Naive B cell (primary cell): Measurements from ENCODE around the gene VSIR. TPM values are rescaled to one million over a fixed set of nuclear protein-coding genes. Genes with fewer than 3 reads are reported as not detected.

ENCODE experiments used
- ATAC-seq, 2 donors: fragments of 150-1000 bp; cut with Tn5 transposase; 2 replicates each; pipeline ENCODE4 v1.10.0; 2021; ENCODE audit warnings: low read depth in 2 of 2, mild to moderate bottlenecking in 2 of 2, moderate library complexity in 2 of 2
- DNase-seq: peaks from one replicate; pipeline ENCODE4 v3.0.0; 2022
- H3K27ac Mint-ChIP-seq, 6 donors: one replicate each; pipeline ENCODE4 v1.8.0; 2020 to 2022; ENCODE audit warnings: mild to moderate bottlenecking in 6 of 6, mixed read lengths in 6 of 6, moderate library complexity in 5 of 6, inconsistent platforms in 2 of 6
- H3K27me3 Mint-ChIP-seq, 3 donors: one replicate each; pipeline ENCODE4 v1.8.0; 2021 to 2022; ENCODE audit warnings: mixed read lengths in 3 of 3, mild to moderate bottlenecking in 1 of 3
- H3K36me3 Mint-ChIP-seq, 2 donors: one replicate each; pipeline ENCODE4 v1.8.0; 2020 to 2022; ENCODE audit warnings: mixed read lengths in 2 of 2, inconsistent platforms in 1 of 2, mild to moderate bottlenecking in 1 of 2
- H3K4me1 Mint-ChIP-seq, 3 donors: one replicate each; pipeline ENCODE4 v1.8.0; 2020 to 2022; ENCODE audit warnings: mixed read lengths in 3 of 3, inconsistent platforms in 1 of 3, mild to moderate bottlenecking in 1 of 3, moderate library complexity in 1 of 3
- H3K4me3 Mint-ChIP-seq, 8 donors: one replicate each; pipeline ENCODE4 v1.8.0; 2020 to 2022; ENCODE audit warnings: mild to moderate bottlenecking in 8 of 8, mixed read lengths in 8 of 8, moderate library complexity in 8 of 8, inconsistent platforms in 2 of 8
- H3K9me3 Mint-ChIP-seq, 7 donors: one replicate each; pipeline ENCODE4 v1.8.0; 2020 to 2022; ENCODE audit warnings: mixed read lengths in 7 of 7, mild to moderate bottlenecking in 5 of 7, inconsistent platforms in 2 of 7, moderate library complexity in 1 of 7
- polyA plus RNA-seq, 6 donors: library from polyadenylated mRNA; unstranded; fragments of 300-500 nt; fragmentation: Illumina TruSeq; gene quantifications; one replicate each; pipeline ENCODE4 v1.2.3, GENCODE V29; 2021; ENCODE audit warnings: low read depth in 6 of 6

VSIR gene
- polyA plus RNA-seq, 6 donors from 2014 or later, result 59.8 to 84.3 (median 64.0) TPM

GRCh38 chr10:71718165-71718698 is 55.1 kb downstream of the VSIR start:
- DNase-seq (no peak), ATAC-seq (no peak)
- Mint-ChIP-seq H3K27ac (peak overlapping the region in 1 of 6 donors; percentile 20), H3K27me3 (peaks cover 11 to 29% (median 17%) of the 10 kb centered on the region in 3 donors), H3K4me1 (peaks cover 21 to 26% (median 21%) of the 10 kb centered on the region in 3 donors), H3K4me3 (no peak overlapping the region), H3K36me3 (no peaks in the 10 kb centered on the region), H3K9me3 (no peaks in the 10 kb centered on the region)

GRCh38 chr10:71717551-71717951 is 55.8 kb downstream of the VSIR start:
- no peak for ATAC-seq
- H3K4me3 Mint-ChIP-seq, result no peak overlapping the region
- peak overlapping the region in 2 of 6 donors; percentile 12 to 57 for H3K27ac Mint-ChIP-seq
- no peak for DNase-seq
- H3K36me3 Mint-ChIP-seq, result no peaks in the 10 kb centered on the region
- no peaks in the 10 kb centered on the region for H3K9me3 Mint-ChIP-seq
- H3K27me3 Mint-ChIP-seq, result peaks cover 8 to 22% (median 17%) of the 10 kb centered on the region in 3 donors
- peaks cover 24 to 32% (median 27%) of the 10 kb centered on the region in 3 donors for H3K4me1 Mint-ChIP-seq

GRCh38 chr10:71717056-71717455 is 56.3 kb downstream of the VSIR start:
- peaks cover 8 to 18% (median 14%) of the 10 kb centered on the region in 3 donors for H3K27me3 Mint-ChIP-seq
- H3K4me3 Mint-ChIP-seq, result no peak overlapping the region
- H3K9me3 Mint-ChIP-seq, result no peaks in the 10 kb centered on the region
- peak overlapping the region in 2 of 6 donors; percentile 33 to 57 for H3K27ac Mint-ChIP-seq
- ATAC-seq (no peak), DNase-seq (no peak)
- H3K36me3 Mint-ChIP-seq, result no peaks in the 10 kb centered on the region
- peaks cover 27 to 36% (median 28%) of the 10 kb centered on the region in 3 donors for H3K4me1 Mint-ChIP-seq

- peak overlapping the region in 1 of 8 donors; percentile 47 for H3K4me3 Mint-ChIP-seq
- H3K9me3 Mint-ChIP-seq, result no peaks in the 10 kb centered on the region
- no peaks in the 10 kb centered on the region for H3K36me3 Mint-ChIP-seq
- ATAC-seq, result no peak
- DNase-seq, result no peak
- H3K4me1 Mint-ChIP-seq, result peaks cover 28 to 41% (median 28%) of the 10 kb centered on the region in 3 donors
- H3K27me3 Mint-ChIP-seq, result peaks cover 2 to 12% (median 8%) of the 10 kb centered on the region in 3 donors
- peak overlapping the region in 1 of 6 donors; percentile 32 for H3K27ac Mint-ChIP-seq
Measured at GRCh38 chr10:71716426-71716825, 56.9 kb downstream of the VSIR start.

- no peak for DNase-seq
- Mint-ChIP-seq H3K9me3 (no peaks in the 10 kb centered on the region), H3K4me3 (peak overlapping the region in 1 of 8 donors; percentile 20), H3K27ac (no peak overlapping the region), H3K27me3 (peaks cover 0 to 6% (median 2%) of the 10 kb centered on the region in 3 donors), H3K4me1 (peaks cover 28 to 41% (median 28%) of the 10 kb centered on the region in 3 donors), H3K36me3 (no peaks in the 10 kb centered on the region)
- ATAC-seq, result no peak
Measured at GRCh38 chr10:71715860-71716259, 57.5 kb downstream of the VSIR start.

- no peaks in the 10 kb centered on the region for H3K9me3 Mint-ChIP-seq
- H3K4me1 Mint-ChIP-seq, result peaks cover 28 to 39% (median 28%) of the 10 kb centered on the region in 3 donors
- H3K27me3 Mint-ChIP-seq, result no peaks in the 10 kb centered on the region
- H3K4me3 Mint-ChIP-seq, result peak overlapping the region in 2 of 8 donors; percentile 42 to 63
- peak overlapping the region in 1 of 6 donors; percentile 76 for H3K27ac Mint-ChIP-seq
- ATAC-seq (no peak), DNase-seq (no peak)
- H3K36me3 Mint-ChIP-seq, result no peaks in the 10 kb centered on the region
Measured at GRCh38 chr10:71715026-71715425, 58.3 kb downstream of the VSIR start.

GRCh38 chr10:71714592-71714991 is 58.7 kb downstream of the VSIR start:
- H3K4me3 Mint-ChIP-seq, result peak overlapping the region in 4 of 8 donors; percentile 32 to 63 (median 44)
- H3K27me3 Mint-ChIP-seq, result no peaks in the 10 kb centered on the region
- H3K9me3 Mint-ChIP-seq, result no peaks in the 10 kb centered on the region
- H3K36me3 Mint-ChIP-seq, result no peaks in the 10 kb centered on the region
- H3K4me1 Mint-ChIP-seq, result peaks cover 28 to 41% (median 28%) of the 10 kb centered on the region in 3 donors
- peak overlapping the region in 5 of 6 donors; percentile 65 to 86 (median 67) for H3K27ac Mint-ChIP-seq
- no peak for ATAC-seq
- DNase-seq, result no peak

- DNase-seq, result no peak
- H3K27me3 Mint-ChIP-seq, result no peaks in the 10 kb centered on the region
- peak overlapping the region in 5 of 6 donors; percentile 42 to 86 (median 67) for H3K27ac Mint-ChIP-seq
- H3K4me3 Mint-ChIP-seq, result peak overlapping the region in 5 of 8 donors; percentile 29 to 64 (median 46)
- H3K36me3 Mint-ChIP-seq, result no peaks in the 10 kb centered on the region
- ATAC-seq, result no peak
- H3K4me1 Mint-ChIP-seq, result peaks cover 28 to 41% (median 28%) of the 10 kb centered on the region in 3 donors
- no peaks in the 10 kb centered on the region for H3K9me3 Mint-ChIP-seq
Measured at GRCh38 chr10:71714031-71714410, 59.3 kb downstream of the VSIR start.

GRCh38 chr10:71713135-71714030 is 59.9 kb downstream of the VSIR start:
- Mint-ChIP-seq H3K27ac (peak overlapping the region in 5 of 6 donors; percentile 42 to 84 (median 67)), H3K9me3 (no peaks in the 10 kb centered on the region), H3K4me3 (peak overlapping the region in 6 of 8 donors; percentile 7 to 79 (median 42)), H3K27me3 (no peaks in the 10 kb centered on the region), H3K36me3 (no peaks in the 10 kb centered on the region), H3K4me1 (peaks cover 28 to 41% (median 29%) of the 10 kb centered on the region in 3 donors)
- ATAC-seq, result peak in 1 of 2 donors; percentile 43
- no peak for DNase-seq

GRCh38 chr10:71712572-71713134 is 60.7 kb downstream of the VSIR start:
- Mint-ChIP-seq H3K27ac (peak overlapping the region in 5 of 6 donors; percentile 29 to 85 (median 71)), H3K36me3 (no peaks in the 10 kb centered on the region), H3K27me3 (no peaks in the 10 kb centered on the region), H3K4me3 (peak overlapping the region in 2 of 8 donors; percentile 10 to 24), H3K4me1 (peaks cover 28 to 48% (median 36%) of the 10 kb centered on the region in 3 donors), H3K9me3 (no peaks in the 10 kb centered on the region)
- no peak for ATAC-seq
- DNase-seq, result no peak

- ATAC-seq (no peak), DNase-seq (no peak)
- Mint-ChIP-seq H3K9me3 (no peaks in the 10 kb centered on the region), H3K36me3 (no peaks in the 10 kb centered on the region), H3K27ac (peak overlapping the region in 5 of 6 donors; percentile 29 to 87 (median 71)), H3K27me3 (no peaks in the 10 kb centered on the region), H3K4me3 (peak overlapping the region in 2 of 8 donors; percentile 10 to 24), H3K4me1 (peaks cover 28 to 50% (median 37%) of the 10 kb centered on the region in 3 donors)
Measured at GRCh38 chr10:71712170-71712569, 61.1 kb downstream of the VSIR start.

GRCh38 chr10:71711052-71711623 is 62.2 kb downstream of the VSIR start:
- H3K4me3 Mint-ChIP-seq, result no peak overlapping the region
- H3K36me3 Mint-ChIP-seq, result no peaks in the 10 kb centered on the region
- H3K27ac Mint-ChIP-seq, result peak overlapping the region in 2 of 6 donors; percentile 4 to 76
- DNase-seq (no peak), ATAC-seq (no peak)
- no peaks in the 10 kb centered on the region for H3K9me3 Mint-ChIP-seq
- H3K4me1 Mint-ChIP-seq, result peaks cover 28 to 50% (median 37%) of the 10 kb centered on the region in 3 donors
- H3K27me3 Mint-ChIP-seq, result no peaks in the 10 kb centered on the region

- DNase-seq, result no peak
- Mint-ChIP-seq H3K9me3 (no peaks in the 10 kb centered on the region), H3K36me3 (no peaks in the 10 kb centered on the region), H3K27ac (no peak overlapping the region), H3K4me3 (peak overlapping the region in 1 of 8 donors; percentile 18), H3K4me1 (peaks cover 25 to 48% (median 37%) of the 10 kb centered on the region in 3 donors), H3K27me3 (no peaks in the 10 kb centered on the region)
- no peak for ATAC-seq
Measured at GRCh38 chr10:71710519-71710918, 62.8 kb downstream of the VSIR start.
